GM19035 (cell line): Measurements from ENCODE around the gene SLC19A3.
"Not testable (repeated sequence)": the region's sequence is repeated elsewhere in the genome, so short reads cannot be mapped to it uniquely, and the experiment has no call there.

Experiments used
- ATAC-seq: cut with Tn5 transposase; IDR thresholded peaks from one replicate; pipeline ENCODE4 v1.9.1; 2021; ENCODE audit not compliant: unreplicated experiment

SLC19A3 gene

DNA sequence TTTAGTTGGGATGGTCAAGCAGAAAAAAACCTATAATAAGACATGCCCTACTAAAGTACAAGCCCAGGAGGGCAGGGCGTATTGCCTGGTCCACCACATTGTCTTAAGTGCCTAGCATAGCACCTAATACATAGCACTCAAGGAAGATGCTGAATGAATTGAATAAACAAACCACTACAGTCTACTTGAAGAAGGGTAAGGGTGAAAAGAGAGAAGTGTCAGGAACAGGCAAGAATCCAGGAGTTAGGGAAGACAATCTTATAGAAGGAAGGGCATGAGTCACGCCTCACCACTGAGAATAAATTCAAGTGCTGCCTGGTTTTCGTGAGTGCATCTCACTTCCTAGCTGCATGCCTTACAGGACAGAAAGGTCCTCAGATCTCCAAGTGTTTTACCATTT lies 13.9 kb downstream of the SLC19A3 start:
- no peak for ATAC-seq

DNA sequence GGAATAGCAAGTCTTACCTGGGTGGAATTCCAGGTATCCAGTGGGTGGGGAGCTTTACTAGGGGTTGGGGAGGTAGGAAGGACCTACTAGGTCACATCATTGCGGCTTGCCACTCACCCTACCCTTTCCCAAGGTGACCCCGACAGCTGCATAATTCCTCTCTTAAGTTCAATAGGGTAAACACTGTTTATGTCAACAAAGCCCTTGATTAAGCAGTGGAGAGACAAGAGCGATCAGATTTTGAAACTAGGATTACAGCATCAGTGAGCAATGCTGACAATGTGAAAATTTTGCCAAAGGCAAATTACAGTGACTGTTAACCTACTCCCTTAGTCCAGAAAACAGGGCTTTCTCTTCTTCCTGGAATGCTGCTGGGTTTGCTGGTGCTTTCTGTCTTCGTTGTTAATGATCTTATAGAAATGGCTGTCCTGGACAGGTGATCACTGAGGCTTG lies 14.5 kb downstream of the SLC19A3 start:
- no peak for ATAC-seq

DNA sequence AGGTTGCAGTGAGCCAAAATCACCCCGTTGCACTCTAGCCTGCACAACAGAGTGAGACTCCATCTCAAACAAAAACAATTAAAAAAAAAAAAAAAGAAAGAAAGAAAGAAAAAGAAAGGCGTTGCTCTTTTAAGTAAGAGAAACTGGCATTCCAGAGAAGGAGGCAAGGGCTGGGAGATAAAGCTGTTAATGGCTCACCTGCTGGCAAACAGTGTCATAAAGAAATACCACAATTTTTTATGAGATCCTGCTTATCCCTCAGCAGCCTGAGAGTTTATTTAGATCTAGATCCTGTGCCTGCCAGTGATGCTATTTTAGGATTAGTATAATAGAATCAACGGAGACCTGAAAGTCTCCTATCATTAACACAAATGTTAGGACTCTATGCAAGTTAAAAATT lies 16.3 kb downstream of the SLC19A3 start:
- ATAC-seq, result no peak

DNA sequence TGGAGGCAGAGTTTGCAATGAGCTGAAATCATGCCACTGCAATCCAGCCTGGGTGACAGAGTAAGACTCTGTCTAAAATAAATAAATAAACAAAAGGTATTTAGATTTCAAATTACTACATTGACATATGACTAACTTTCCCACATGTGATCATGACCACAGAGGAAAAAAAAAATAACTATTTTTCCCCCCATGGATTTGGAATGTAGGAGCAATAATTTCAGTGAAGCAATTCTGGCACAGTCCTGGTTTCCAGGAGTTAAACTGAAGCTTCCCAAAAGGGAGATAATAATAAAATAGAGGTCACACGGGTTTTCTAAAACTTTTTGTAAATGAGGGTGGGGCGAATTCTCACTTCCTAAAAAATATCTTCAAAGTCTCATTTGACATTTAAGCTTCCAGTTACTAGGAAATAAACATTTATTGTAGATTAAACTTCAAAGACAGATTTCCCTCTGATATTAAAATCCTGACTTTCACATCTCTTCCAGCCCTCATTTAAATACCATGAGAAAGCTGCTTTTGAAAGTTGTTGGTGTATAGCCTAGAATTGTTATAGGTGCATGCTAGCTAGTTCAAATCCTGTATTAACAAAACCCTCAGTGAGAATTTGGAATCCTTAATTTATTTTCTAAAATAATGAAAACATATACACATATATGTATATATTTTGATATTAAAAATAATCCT lies 20.7 kb downstream of the SLC19A3 start:
- ATAC-seq, result no peak

DNA sequence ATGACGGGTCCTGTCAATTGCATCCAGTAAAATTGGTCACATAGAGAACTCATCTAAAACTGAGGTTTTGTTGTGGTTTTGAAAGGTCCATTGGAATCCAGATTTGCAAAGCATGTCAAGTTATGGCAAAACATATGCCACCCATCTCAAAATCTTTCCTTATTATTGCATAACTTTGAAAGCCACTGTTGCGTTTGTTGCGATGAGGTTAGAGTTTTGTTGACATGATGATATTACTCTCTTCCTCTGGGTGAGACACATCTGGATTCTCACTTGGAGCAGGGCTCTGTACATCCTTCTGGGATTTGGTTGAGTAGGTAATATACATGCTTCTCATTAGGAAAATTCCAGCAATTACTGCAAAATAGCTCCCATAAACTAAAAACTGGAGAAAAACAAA lies 30.6 kb downstream of the SLC19A3 start:
- no peak for ATAC-seq

DNA sequence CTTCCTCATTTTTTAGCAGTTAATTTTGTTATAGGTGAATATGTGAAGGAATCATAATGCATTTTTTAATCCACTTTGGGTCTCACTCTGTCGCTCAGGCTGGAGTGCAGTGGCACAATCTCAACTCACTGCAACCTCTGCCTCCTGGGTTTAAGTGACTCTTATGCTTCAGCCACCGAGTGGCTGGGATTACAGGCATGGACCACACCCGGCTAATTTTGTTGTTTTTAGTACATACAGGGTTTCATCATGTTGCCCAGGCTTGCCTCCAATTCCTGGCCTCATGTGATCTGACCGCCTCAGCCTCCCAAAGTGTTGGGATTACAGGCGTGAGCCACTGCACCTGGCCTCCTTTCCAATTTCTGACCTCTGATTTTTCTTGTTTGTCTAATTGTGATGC lies 33.6 kb downstream of the SLC19A3 start:
- no peak for ATAC-seq

DNA sequence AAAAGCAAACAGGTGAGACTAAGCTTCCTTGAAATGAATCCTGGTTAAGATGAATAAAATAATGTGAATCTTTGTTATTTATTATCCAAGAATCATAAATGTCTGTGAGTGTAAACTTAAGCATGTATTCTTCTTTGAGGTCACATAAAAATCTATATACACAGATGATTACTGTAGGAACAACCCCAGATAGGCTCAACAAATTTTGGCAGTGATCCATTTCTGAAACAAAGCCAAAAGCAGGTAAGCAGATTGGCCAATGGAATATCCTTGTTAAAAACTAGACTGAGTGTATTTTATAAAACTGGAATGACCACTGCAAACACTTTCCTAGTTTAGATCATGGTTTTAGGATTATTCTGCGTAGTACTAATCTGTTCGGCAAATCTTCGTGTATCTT lies 39.9 kb downstream of the SLC19A3 start:
- ATAC-seq, result no peak

DNA sequence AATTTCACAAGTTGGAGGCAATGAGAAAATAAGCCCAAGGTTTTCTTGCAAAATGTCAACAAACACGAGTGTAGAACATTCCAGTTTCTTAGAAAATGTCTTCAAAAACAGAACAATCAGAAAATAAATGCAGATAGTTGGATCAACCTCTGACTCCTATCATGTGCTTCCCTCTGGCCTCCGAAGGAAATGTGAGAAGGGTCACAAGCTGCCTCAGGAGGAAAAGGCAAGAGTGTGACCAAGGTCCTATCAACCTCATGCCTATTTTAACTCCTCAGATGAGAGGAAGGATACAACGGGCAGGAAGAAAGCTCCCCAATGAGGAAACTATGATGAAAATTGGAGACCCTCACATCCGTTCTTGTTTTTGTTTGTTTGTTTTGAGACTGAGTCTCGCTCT lies 43.3 kb downstream of the SLC19A3 start:
- ATAC-seq, result no peak

DNA sequence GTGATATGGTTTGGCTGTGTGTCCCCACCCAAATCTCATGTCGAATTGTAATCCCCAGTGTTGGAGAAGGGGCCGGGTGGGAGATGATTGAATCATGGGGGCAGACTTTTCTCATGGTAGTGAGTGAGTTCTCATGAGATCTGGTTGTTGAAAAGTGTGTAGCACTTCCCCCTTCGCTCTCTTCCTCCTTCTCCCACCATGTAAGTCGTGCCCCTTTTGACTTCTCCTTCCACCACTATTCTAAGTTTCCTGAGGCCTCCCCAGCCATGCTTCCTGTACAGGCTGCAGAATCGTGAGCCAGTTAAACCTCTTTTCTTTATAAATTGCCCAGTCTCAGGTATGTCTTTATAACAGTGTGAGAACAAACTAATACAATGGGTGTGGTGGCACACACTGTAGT lies 44.2 kb downstream of the SLC19A3 start:
- ATAC-seq, result not testable (repeated sequence)

DNA sequence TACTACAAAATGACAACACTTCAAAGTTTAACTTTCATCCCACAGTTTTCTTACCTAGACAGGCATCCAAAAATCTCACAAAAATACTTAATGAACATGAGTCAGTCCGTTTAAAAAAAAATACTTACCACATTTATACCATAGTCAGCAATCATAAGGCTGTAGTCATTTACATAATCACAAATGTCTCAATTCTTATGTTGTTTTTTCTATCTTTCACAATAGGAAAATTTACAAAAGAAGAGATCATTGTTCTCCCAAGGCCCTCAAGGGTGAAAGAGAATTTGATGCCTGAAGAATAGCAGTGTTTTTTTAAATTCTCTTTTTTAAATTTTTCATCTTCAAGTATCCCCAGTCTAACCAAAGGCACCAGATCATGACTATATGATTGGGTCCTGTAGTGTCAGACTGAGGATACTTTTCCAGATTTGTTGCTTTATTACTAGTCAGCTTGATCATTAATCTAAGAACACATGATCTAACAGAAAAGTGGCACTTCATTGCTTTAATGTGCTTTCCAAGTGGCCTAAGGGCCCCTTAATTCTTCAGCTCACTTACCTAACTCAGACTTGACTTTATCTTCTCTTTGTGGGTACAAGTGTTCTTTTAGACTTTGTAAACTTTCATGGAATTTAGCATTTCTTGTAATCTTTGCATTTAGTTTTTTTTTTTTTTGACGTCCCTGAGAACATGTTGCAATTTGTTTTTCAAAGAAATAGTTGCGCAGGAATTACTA lies 46.5 kb downstream of the SLC19A3 start:
- no peak for ATAC-seq

DNA sequence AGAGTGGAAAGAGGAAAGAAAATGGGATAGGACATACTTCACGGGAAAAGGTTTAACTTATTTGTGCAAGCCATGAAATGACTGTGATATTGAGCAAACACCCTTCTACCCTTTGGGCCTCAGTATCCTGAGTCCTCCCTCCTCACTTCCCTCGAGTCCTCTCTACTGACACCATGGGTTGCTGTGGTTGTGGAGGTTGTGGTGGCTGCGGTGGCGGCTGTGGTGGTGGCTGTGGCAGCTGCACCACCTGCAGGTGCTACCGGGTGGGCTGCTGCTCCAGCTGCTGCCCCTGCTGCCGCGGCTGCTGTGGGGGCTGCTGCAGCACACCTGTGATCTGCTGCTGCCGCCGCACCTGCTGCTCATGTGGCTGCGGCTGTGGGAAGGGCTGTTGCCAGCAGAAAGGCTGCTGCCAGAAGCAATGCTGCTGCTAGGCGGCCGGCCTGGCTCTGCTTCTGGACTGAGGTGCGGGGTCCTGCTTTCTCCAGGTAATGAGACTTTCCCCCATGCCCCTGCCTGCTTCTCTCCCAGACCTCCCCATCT lies 51.1 kb downstream of the SLC19A3 start, which contains the start of gene SCYGR5:
TSS of gene SCYGR5 (plus strand) at position 174 of the 540 bp plus-strand sequence. CDS start at position 174, 0 bp downstream.
- ATAC-seq, result not testable (repeated sequence)

DNA sequence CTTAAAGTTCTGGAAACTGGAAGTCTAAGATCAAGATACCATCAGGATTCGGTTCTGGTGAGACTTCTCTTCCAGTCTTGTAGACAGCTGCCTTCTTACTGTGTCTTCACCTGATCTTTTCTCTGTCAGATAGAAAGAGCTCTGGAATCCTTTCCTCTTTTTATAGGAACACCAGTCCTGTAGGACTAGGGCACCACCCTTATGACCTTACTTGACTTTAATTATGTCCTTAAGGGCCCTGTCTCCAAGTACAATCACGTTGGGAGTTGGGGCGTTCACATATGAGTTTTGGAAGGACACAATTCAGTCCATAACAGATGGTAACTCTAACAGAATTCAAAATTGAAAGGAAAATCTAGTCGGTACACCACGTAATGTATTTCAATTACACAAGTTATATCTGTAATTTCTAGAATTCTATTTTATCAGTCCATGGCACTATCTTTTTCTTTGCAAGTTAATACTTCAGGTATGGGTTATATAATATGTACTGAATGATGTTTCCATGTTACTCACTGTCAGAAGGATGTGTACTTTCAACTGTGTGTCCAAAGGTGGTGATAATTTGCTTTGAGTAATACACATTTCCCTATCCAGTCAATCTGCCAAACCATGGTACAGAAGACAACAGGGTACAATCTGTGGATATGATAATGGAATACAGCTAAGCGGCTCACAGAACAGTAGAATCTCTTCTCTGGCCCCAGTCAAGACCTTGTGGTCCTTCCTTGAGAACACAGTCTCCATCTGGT lies 52.5 kb downstream of the SLC19A3 start:
- no peak for ATAC-seq

DNA sequence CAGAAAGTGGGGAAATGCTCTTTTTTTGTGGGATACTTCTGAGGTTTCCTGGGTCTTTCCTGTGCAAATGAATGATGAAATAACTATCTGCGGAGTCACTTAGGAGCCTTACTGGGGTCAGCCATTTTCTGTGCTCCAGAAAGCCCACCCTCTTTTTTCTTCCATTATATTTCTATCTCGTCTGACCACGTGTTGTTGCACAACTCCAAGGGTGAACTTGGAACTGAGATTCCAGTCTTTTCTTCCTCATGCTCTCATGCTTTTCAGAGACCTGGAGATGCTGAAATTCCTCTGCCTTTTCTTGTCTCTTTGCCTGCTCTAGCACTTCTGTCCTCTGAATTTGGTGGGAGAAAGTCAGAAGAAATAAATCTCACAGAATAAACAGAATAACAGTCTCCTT lies 56.0 kb downstream of the SLC19A3 start:
- no peak for ATAC-seq

DNA sequence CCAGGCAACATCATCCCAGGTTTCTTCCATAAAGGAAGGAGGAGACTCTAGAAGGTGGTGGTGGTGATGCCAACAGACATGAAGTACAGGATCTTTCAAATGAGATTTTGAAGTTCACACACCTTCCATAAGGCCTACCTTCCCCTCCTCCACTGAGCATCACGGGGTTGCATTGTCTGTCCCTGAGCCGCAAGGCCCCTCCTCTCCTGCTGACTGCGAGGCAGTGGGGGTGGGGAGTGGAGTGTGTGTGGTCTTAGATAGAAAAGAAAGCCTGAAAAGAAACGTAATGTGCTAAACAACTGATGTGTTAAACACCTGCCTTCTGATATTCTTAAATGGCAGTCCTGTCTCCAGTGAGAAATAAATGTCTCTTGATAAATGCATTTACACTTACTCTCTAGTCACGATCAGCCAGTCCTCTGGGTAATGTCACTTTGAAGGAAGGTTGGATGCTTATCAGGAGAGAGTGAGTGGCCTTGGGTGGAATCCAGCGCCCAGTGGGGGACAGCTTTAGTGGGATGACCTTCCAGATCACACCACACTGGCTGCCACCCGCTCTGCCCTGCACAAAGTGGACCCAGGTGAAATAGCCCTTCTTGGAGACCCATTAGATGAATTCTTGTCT lies 56.7 kb downstream of the SLC19A3 start:
- no peak for ATAC-seq

DNA sequence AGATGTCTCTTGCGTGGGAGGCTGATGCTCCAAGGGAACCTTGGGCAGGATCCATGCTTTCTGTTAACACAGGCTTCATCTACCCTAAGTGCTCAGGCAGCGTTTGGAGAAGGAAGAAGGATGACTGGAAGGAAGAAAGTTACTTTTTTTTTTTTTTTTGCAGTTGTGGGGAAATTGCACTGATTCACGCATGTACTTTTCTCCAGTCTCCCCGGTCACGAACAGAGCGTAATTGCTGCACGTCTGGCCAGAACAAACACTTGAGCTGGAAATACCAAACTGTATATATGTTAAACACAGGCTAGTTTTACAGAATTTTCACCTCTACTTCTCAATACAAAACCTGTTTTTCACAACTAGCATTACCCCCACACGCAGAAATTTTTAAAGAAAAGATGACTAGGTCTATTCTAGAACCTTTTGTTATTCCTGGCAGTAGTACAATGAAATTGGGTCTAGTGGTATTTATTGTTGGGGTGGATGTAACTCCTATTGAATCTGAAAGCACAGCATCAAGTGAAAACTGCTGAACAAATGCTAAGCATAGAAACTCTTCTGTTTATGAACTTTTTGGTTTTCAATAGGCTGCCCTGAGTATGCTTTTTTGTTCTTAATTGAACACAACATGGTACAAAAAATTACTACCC lies 60.5 kb downstream of the SLC19A3 start:
- no peak for ATAC-seq

DNA sequence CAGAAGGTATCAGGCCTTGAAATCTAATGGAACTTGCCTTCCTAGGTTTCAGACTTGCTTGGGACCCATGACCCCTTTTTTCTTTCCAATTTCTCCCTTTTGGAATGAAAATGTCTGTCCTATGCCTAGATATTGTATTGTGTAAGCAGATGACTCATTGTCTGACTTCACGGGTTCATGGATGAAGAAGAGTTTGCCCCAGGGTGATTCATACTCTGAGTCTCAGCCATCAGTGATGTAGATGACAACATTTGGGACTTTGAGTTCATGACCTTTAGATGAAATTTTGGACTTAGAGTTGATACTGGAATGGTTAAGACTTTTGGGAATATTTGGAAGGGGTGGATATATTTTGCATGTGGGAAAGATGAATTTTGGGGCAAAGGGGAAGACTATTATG lies 62.4 kb downstream of the SLC19A3 start:
- ATAC-seq, result no peak

DNA sequence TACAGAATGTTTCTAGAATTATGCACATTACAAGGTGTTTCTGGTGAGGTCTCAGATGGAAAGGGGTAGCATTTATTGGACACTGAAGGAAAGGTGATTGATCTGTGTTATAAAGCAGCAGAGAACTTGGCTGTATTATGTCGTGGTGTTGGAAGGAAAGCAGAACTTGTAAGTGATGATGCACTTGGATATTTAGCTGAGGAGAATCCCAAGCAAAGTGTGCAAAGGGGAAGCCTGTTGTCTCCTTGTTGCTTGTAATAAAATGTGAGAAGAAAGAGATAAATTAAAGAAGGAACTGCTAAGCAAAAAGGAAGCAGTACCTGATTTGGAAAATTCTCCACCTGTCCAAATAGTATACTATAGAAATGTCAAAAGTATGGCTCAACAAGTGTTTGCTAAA lies 63.4 kb downstream of the SLC19A3 start:
- no peak for ATAC-seq

DNA sequence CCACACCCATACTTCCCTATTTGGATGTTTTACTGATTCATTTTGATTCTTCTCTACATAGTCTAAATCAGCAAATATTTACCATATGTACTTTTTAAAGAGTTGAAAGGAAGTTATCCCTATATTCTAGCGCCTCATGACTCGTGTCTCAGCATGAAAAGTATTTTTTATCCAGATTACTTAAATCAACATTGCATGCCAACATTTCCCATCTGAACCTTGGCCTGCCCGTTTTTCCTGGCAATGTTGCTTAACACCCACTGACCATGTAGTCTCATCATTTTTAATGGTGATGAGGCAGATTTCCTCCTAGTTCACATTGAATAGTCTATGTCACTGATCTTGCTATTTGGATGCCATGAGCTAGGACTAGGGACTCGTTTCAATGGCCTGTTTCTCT lies 64.4 kb downstream of the SLC19A3 start:
- no peak for ATAC-seq

DNA sequence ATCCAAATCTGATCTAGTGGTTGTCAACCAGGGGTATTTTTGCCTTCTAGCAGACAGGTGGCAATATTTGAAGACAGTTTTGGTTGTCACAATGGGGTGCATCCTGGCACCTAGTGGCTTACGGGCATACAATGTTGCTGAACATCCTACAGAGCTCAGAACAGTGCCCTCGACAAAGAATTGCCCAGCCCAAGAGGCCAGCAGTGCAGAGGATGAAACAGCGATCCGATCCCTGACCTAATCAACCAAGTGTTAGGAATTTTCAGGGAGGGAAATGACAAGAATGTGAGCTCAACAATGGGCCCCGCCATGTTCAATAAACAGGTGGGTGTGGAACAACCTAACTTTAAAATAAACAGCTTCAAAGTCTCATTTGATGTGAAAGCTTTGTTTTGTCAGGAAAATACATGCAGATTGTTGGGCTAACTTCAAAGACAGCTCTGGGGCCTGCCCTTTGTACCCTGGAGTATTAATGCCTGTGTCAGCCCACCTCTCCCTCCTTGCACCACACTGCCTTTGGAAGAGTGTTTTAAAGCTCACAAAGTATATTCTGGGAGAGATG lies 73.8 kb downstream of the SLC19A3 start:
- ATAC-seq, result no peak

DNA sequence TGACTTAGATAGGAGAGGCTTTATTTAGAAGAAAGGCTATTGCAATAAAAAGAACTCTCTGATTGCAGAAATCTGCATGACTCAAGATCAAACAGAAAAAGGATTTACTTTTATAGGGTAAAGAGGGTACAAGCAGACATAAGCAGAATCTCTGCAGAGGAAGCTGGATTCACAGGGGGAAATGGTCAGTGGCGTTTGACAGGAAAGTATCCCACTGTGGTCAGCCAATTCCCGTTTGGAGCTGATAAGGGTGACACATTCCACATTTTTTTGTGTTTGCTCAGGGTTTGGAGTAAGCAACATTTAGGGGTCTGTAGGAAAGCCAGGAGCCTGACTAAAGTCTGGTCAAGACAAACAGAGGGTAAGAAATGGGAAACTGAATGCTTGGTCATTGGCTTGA lies 75.2 kb downstream of the SLC19A3 start:
- ATAC-seq, result no peak
